K562 (cell line): Measurements from ENCODE around the gene EMC9. TPM values are rescaled to one million over a fixed set of nuclear protein-coding genes. Genes with fewer than 3 reads are reported as not detected.

ENCODE experiments used
- ATAC-seq: fragments of 200-7000 bp; cut with Tn5 transposase; 3 replicates; pipeline ENCODE4 v1.9.1; 2020; ENCODE audit warnings: moderate library complexity
- BruUV-seq: library from RNA; stranded (reverse); fragments of 400-500 nt; replicated peaks from 2 replicates; lab custom pipeline; 2021; lab: Mats Ljungman, UMichigan
- CTCF ChIA-PET: fragments of 300-600 bp; formaldehyde crosslinking; extraction: SDS; loops from one replicate; lab custom pipeline; 2021; ENCODE audit warnings: low intra/inter-chr PET ratio; lab: Yijun Ruan, JAX
- POLR2A ChIA-PET: fragments of 300-600, 350-650 bp; sonication (Branson Sonifier 250); formaldehyde crosslinking; extraction: SDS; loops from one replicate; lab custom pipeline; 2021; ENCODE audit warnings: antibody characterized with exemption, inconsistent platforms; lab: Yijun Ruan, JAX
- DNase-seq, 4 experiments: peaks; one replicate each; pipeline versions ENCODE4 v3.0.0 to v3.0.0-alpha.2; 2011 to 2018; ENCODE audit warnings: low spot score in 3 of 4, mixed read lengths in 3 of 4; ENCODE audit errors: extremely low read depth in 1 of 4
- FAIRE-seq: peaks from 2 replicates; lab custom pipeline; 2011; peaks lifted over from hg19 to GRCh38; lab: Jason Lieb, UNC
- H2AFZ ChIP-seq: 2 replicates; pipeline ENCODE4 v1.6.0; 2011; ENCODE audit warnings: low read depth, low read length, control low read depth, inconsistent platforms
- H3K27ac ChIP-seq: fragments of 200-600 bp; 3 replicates; pipeline ENCODE4 v1.8.0; 2011; ENCODE audit warnings: low read depth, mild to moderate bottlenecking, control low read depth, inconsistent platforms, low read length, moderate library complexity, mixed read lengths; ENCODE audit errors: extremely low read depth
- H3K27me3 ChIP-seq, 2 experiments: fragments of 300-600 bp in 1 of 2; 2 replicates in 1 of 2; 3 replicates in 1 of 2; pipeline versions ENCODE4 v1.6.0 to v1.8.0; 2011; ENCODE audit warnings: inconsistent platforms in 2 of 2, low read length in 2 of 2, mild to moderate bottlenecking in 1 of 2, mixed read lengths in 1 of 2, moderate library complexity in 1 of 2; ENCODE audit not compliant: control insufficient read depth in 2 of 2, insufficient read depth in 2 of 2
- H3K36me3 ChIP-seq: fragments of 300-600 bp; 3 replicates; pipeline ENCODE4 v1.8.0; 2011; ENCODE audit warnings: mild to moderate bottlenecking, low read length, inconsistent platforms; ENCODE audit not compliant: control insufficient read depth, insufficient read depth
- H3K4me1 ChIP-seq, 2 experiments: fragments of 200-600 bp in 1 of 2; replicated peaks in 1 of 2; 2 replicates in 1 of 2; 3 replicates in 1 of 2; pipeline versions ENCODE4 v1.5.1 to v1.8.0; 2011; ENCODE audit warnings: inconsistent platforms in 2 of 2, low read length in 2 of 2, mild to moderate bottlenecking in 1 of 2, mixed read lengths in 1 of 2, moderate library complexity in 1 of 2; ENCODE audit not compliant: control insufficient read depth in 2 of 2, insufficient read depth in 2 of 2
- H3K4me2 ChIP-seq: 2 replicates; pipeline ENCODE4 v1.6.1; 2011; ENCODE audit warnings: low read length, control low read depth, inconsistent platforms, mixed read lengths; ENCODE audit not compliant: insufficient read depth
- H3K4me3 ChIP-seq: fragments of 200-600 bp; sonication (generic), shearing (Covaris generic); 2 replicates; pipeline ENCODE4 v1.5.1; 2016; ENCODE audit warnings: control low read depth, inconsistent platforms
- H3K79me2 ChIP-seq: fragments of 200-600 bp; 3 replicates; pipeline ENCODE4 v1.8.0; 2011; ENCODE audit warnings: low read length, inconsistent platforms; ENCODE audit not compliant: control insufficient read depth, insufficient read depth
- H3K9ac ChIP-seq, 2 experiments: 2 replicates each; pipeline versions ENCODE4 v1.6.0 to v1.6.1; 2011; ENCODE audit warnings: low read depth in 2 of 2, low read length in 2 of 2, control low read depth in 1 of 2, inconsistent platforms in 1 of 2, mild to moderate bottlenecking in 1 of 2, mixed read lengths in 1 of 2; ENCODE audit not compliant: insufficient read depth in 1 of 2
- H3K9me1 ChIP-seq: one replicate; pipeline ENCODE4 v1.6.0; 2011; ENCODE audit warnings: inconsistent platforms, mild to moderate bottlenecking, low read length, moderate library complexity; ENCODE audit not compliant: control insufficient read depth, insufficient read depth
- H3K9me3 ChIP-seq: replicated peaks from 2 replicates; pipeline ENCODE4 v1.5.1; 2011; ENCODE audit warnings: low read depth, low read length, inconsistent platforms; ENCODE audit not compliant: control insufficient read depth, insufficient read depth
- H4K20me1 ChIP-seq: replicated peaks from 2 replicates; pipeline ENCODE4 v1.6.1; 2011; ENCODE audit warnings: low read length, inconsistent platforms, mixed read lengths; ENCODE audit not compliant: control insufficient read depth, insufficient read depth
- CBFA2T3 ChIP-seq: fragments of 450-650 bp; IDR thresholded peaks from 2 replicates; pipeline ENCODE4 v1.6.1; 2017
- CCAR2 ChIP-seq: fragments of 200-400 bp; formaldehyde crosslinking; IDR thresholded peaks from 2 replicates; pipeline ENCODE4 v1.6.1; 2017; ENCODE audit warnings: mild to moderate bottlenecking, low read depth, low read length
- HNRNPL ChIP-seq: fragments of 200-400 bp; formaldehyde crosslinking; IDR thresholded peaks from 2 replicates; pipeline ENCODE4 v1.6.1; 2017; ENCODE audit warnings: low read depth, mild to moderate bottlenecking, low read length
- MECOM ChIP-seq: fragments of 250-450 bp; sonication (Bioruptor Pico); IDR thresholded peaks from 2 replicates; pipeline ENCODE4 v1.8.0; 2022; ENCODE audit warnings: inconsistent platforms
- MXD1 ChIP-seq: fragments of 250-450 bp; sonication (Bioruptor Pico); IDR thresholded peaks from 2 replicates; pipeline ENCODE4 v1.8.0; 2021; ENCODE audit warnings: borderline replicate concordance, mild to moderate bottlenecking, moderate library complexity; ENCODE audit not compliant: poor library complexity, severe bottlenecking
- NFATC3 ChIP-seq: fragments of 450-650 bp; IDR thresholded peaks from 2 replicates; pipeline ENCODE4 v1.6.1; 2017; ENCODE audit warnings: mild to moderate bottlenecking
- NFIC ChIP-seq: fragments of 450-650 bp; IDR thresholded peaks from 2 replicates; pipeline ENCODE4 v1.6.1; 2017; ENCODE audit warnings: mild to moderate bottlenecking, inconsistent platforms
- POLR2AphosphoS5 ChIP-seq: IDR thresholded peaks from 2 replicates; pipeline ENCODE4 v1.6.1; 2011; ENCODE audit warnings: mild to moderate bottlenecking, low read depth, low read length, moderate library complexity; ENCODE audit not compliant: control insufficient read depth, insufficient read depth
- TFE3 ChIP-seq: fragments of 450-650 bp; formaldehyde crosslinking; IDR thresholded peaks from 2 replicates; pipeline ENCODE4 v1.4.0; 2020; ENCODE audit warnings: mild to moderate bottlenecking, mixed read lengths
- ZNF124 ChIP-seq: sonication (generic); formaldehyde crosslinking; IDR thresholded peaks from 2 replicates; pipeline ENCODE4 v1.8.1; 2022; ENCODE audit warnings: missing genetic modification reagents
- ZNF224 ChIP-seq: sonication (generic); formaldehyde crosslinking; IDR thresholded peaks from 2 replicates; pipeline ENCODE4 v1.8.0; 2022; ENCODE audit warnings: mild to moderate bottlenecking, missing genetic modification reagents
- WGBS: fragments of 100-300 bp; shearing (Covaris generic); methylation state at CpG from one replicate; pipeline ENCODE4 v1.1.6; 2016; ENCODE audit warnings: low coverage, mixed read lengths; ENCODE audit not compliant: insufficient coverage; ENCODE audit errors: missing lambda C conversion rate; 5-methylcytosine and 5-hydroxymethylcytosine counted together
- in situ Hi-C: fragments of 300-500 bp; cut with MboI; formaldehyde crosslinking; loops from 4 replicates; pipeline ENCODE4 v1.15.0; 2018; ENCODE audit warnings: inconsistent platforms, mixed read lengths
- intact Hi-C: fragments of 100-400 bp; cut with micrococcal nuclease; formaldehyde crosslinking; loops from 2 replicates; pipeline ENCODE4 v1.14.2; 2022
- polyA plus RNA-seq, 8 experiments: library from polyadenylated mRNA; depleted of rRNA in 4 of 8; stranded (reverse) in 5 of 8; unstranded in 3 of 8; fragments of >200 nt; fragmentation: Nextera tagmentation in 2 of 8; fragmentation: Illumina TruSeq in 1 of 8; extraction: Ambion mirVana in 2 of 8; extraction: Trizol in 1 of 8; gene quantifications; 2 replicates each; pipeline versions ENCODE4 v1.2.1 to v1.2.3, GENCODE V29; 2011 to 2014; ENCODE audit warnings: inconsistent platforms in 1 of 8, missing spikeins in 1 of 8
- total RNA-seq, 7 experiments: library from RNA; depleted of rRNA in 6 of 7; stranded (reverse); fragments of >200 nt in 6 of 7; fragmentation: Illumina TruSeq in 2 of 7; extraction: Trizol in 2 of 7; gene quantifications; 2 replicates each; pipeline versions ENCODE4 v1.2.1 to v1.2.3, GENCODE V29; 2011 to 2021; ENCODE audit warnings: low replicate concordance in 1 of 7

Gene EMC9
- total and polyA plus RNA-seq, 9 of the 15 experiments (the other 6 are each of a cell fraction or from before 2014, with no cell fraction given), result 3.1 to 13.2 (median 7.8) TPM

- H3K9me1 ChIP-seq, result peaks cover 5% of the 10 kb centered on the region
These were observed 3.8 kb upstream of the EMC9 start for GRCh38 chr14:24145219-24145618.

More at GRCh38 chr14:24145219-24145618, 3.8 kb upstream of the EMC9 start:
- Histone ChIP-seq H3K4me1 (peaks cover 33 to 53% of the 10 kb centered on the region in 2 experiments; a peak in 4 of 5 replicates), H3K27me3 (no peaks in the 10 kb centered on the region), H3K4me3 (peak overlapping the region; percentile 98; the same call in 1 of the 2 replicates), H3K4me2 (peak overlapping the region; percentile 98), H2AFZ (no peak overlapping the region), H4K20me1 (no peaks in the 10 kb centered on the region), H3K36me3 (peaks cover 42% of the 10 kb centered on the region; the same call in 2 of the 3 replicates), H3K79me2 (peaks cover 50% of the 10 kb centered on the region), H3K9ac (peak overlapping the region; percentile 81 to 97; a peak in 2 of 4 replicates), H3K9me3 (no peaks in the 10 kb centered on the region), H3K27ac (no peak overlapping the region; the same call in 2 of the 3 replicates)
- DNase-seq (no peak), ATAC-seq (no peak), FAIRE-seq (no peak)
- in situ Hi-C loops (no loop called here), intact Hi-C loops (loop anchor here (10.0 kb wide), 1 partner anchor 50 kb away; the partner anchor contains the start of gene PCK2)
- TF ChIP-seq CCAR2 (no peak), HNRNPL (no peak), NFATC3 (no peak), POLR2AphosphoS5 (no peak), CBFA2T3 (no peak), NFIC (no peak), MXD1 (no peak), ZNF224 (CRISPR knock-in tag) (no peak), TFE3 (CRISPR knock-in tag) (no peak), MECOM (CRISPR knock-in tag) (no peak), ZNF124 (CRISPR knock-in tag) (no peak)
- POLR2A ChIA-PET, result interaction anchor here (0.7 to 1.8 kb wide), 3 partner anchors 8 to 84 kb away, joined by 3 to 4 read pairs (median 3); no protein-coding TSS in a partner anchor
- 53% methylated on average over 2 of the region's 2 CpGs for WGBS
- CTCF ChIA-PET, result no interaction called here
- no TSS peak for BruUV-seq
